Ureter (tissue), 1 donor: ENCODE measurements around the gene CRACDL. TPM values are rescaled to one million over a fixed set of nuclear protein-coding genes. Genes with fewer than 3 reads are reported as not detected.

Experiments
- DNase-seq: peaks from one replicate; pipeline ENCODE4 v3.0.0-alpha.2; 2020; ENCODE audit warnings: low spot score
- total RNA-seq: library from RNA; stranded (reverse); gene quantifications from one replicate; pipeline ENCODE4 v1.2.4, GENCODE V29; 2023
- donor health status: DM: yes; HTN: yes; CAD: no.

Gene CRACDL, protein sequence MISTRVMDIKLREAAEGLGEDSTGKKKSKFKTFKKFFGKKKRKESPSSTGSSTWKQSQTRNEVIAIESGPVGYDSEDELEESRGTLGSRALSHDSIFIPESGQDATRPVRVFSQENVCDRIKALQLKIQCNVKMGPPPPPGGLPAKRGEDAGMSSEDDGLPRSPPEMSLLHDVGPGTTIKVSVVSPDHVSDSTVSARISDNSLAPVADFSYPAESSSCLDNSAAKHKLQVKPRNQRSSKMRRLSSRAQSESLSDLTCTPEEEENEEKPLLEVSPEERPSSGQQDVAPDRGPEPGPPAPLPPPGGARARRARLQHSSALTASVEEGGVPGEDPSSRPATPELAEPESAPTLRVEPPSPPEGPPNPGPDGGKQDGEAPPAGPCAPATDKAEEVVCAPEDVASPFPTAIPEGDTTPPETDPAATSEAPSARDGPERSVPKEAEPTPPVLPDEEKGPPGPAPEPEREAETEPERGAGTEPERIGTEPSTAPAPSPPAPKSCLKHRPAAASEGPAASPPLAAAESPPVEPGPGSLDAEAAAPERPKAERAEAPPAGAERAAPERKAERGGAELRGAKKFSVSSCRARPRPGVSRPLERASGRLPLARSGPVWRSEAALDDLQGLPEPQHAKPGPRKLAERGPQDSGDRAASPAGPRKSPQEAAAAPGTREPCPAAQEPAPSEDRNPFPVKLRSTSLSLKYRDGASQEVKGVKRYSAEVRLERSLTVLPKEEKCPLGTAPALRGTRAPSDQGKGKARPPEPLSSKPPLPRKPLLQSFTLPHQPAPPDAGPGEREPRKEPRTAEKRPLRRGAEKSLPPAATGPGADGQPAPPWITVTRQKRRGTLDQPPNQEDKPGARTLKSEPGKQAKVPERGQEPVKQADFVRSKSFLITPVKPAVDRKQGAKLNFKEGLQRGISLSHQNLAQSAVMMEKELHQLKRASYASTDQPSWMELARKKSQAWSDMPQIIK
- total RNA-seq, result 25.5 TPM

DNA sequence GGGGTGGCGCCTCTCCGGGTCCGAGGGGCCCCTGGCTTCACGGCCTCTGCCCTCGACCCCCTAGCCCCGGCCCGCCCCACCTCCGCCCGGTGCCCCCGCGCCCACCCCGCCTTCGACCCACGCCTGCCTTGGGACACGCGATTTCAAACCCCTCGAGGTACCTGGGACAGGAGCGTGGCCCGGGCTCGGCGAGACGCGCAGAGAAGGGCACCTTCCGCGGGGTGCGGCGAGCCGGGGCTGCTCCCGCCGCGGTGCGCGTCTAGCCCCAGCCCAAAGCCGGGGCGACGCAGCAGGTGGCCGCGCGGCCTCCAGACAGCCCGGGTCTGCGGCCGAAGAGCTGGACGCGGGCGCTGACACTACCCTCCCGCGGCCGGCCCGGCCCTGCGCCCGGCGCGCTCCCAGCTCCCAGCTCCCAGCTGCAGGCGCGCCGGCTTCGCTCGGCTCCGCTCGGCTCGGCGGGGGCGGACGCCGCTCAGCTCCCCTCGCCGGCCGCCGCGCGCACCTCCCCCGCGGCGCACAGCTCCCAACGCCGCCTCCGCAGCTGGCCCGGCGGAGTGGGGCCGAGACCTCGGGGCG lies at the start of gene CRACDL:
Gene CRACDL, minus strand, starts transcription at position 449 of the 576 bp plus-strand sequence. CDS start 89,425 bp downstream, outside the sequence.
- DNase-seq, result no peak

DNA sequence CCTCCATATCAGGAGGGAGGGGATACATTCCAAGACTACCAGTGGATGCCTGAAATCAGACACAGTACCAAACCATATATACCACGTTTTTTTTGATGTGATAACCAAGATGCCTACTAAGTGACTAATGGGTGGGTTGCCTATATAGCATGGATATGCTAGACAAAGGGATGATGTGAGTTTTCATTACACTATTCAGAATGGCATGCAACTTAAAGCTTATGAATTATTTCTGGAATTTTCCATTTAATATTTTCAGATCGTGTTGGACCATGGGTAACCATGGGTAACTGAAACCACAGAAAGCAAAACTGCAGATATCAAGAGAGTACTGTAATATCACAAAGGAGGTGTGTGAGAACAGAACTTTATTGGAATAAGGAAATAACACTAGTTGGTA lies 39.6 kb upstream of the CRACDL start:
- DNase-seq, result no peak

DNA sequence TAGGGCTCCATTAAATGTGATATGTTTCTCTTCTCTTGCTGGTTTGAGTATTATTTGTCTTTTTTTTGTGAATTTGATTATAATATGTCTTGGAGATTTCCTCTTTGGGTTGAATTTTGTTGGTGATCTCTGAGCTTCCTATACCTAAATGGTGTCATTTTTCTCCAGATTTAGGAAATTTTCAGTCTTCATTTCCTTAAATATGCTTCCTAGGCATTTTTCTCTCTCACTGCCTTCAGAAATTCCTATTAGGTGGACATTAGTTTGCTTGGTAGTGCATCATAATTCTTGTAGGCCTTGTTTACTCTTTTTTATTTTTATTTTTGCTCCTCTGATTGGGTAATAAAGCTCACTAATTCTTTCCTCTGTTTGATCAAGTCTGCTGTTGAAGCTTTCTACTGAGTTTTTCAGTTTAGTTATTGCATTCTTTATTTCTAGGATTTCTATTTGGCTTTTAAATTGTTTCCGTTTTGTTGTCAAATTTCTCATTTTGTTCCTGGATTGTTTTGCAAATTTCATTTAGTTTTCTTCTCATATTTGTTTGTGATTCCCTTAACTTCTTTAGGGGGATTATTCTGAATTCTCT lies 36.6 kb upstream of the CRACDL start:
- DNase-seq, result no peak

DNA sequence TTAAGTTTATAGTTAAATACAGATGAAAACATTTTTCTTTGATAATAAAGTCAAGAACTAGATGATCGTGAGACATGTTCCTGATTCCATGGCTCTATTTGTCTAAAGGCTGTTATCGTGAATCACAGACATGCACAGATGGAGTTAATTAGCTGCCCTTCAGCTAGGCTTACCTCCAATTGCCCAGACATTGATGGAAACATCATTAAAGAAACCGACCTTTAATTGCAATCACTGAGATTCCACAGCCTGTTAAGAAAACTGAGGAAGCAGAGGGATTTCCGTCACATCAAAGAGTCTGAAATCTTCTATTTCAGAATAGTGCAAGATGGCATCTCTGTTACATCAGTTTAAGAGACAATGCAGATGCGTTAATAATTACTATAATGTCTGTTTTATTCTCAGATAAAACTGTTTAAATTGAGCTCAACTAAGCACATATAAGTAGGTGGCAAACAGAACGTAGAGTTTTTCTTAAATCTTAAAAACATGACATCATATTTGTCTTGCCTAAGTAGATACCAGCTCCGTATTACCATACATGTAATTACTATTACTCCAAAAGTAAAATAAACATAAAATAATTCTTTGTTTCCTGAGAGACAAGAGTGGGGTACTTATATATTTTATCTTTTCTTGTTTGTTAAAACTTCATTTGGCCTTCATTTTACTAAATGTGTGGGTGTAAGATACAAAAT lies 23.9 kb upstream of the CRACDL start:
- no peak for DNase-seq

DNA sequence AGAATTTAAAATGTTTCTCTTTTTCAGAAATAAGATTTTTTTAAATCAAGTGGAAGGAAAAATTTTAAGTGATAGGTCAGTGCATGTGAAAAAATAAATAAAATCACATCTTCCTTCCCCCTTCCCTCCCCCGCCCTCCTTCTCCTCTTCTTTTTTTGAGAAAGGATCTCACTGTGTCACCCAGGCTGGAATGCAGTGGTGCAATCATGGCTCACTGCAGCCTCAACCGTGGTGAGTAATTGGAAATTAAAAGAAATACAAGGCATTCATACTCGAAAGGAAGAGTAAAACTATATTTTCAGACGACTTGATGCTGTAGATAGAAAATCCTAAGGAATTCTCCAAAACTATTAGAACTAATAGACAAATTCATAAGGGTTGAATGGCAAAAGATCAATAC lies 16.9 kb upstream of the CRACDL start:
- no peak for DNase-seq

DNA sequence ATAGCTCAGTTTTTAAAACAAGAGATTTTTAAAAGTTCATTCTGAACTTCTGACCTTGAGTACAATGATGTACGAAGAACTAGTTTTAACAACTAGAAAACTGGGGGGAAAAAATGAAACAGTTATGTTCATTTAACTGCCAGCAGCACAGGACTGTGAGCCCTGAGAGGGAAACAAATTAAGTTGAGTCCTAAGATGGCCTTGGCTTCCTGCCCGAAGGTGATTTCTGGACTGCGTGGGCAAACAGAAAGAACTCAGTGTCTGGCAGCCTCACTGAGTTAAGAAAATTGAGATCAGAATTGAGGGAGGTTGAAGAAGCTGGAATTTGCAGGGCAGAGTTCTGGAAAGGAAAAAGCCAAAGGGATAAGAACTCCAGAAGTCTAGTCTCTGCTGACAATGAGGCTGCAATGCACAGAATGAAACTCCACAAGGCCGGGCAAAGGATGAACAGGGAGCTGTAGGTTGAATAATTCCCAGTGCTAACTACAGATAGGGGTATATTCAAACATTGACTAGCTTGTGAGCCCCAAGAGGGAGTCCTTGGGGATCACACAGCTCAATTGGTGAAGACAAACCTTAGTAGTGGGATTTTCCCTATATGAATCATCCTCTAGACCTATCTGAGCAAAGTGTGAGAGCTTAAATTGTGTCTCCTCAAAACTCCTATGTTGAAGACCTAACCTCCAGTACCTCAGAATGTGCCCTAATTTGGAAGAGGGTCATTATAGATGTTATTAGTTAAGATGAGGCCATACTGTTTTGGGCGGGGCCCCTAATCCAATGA lies 13.1 kb upstream of the CRACDL start:
- no peak for DNase-seq

DNA sequence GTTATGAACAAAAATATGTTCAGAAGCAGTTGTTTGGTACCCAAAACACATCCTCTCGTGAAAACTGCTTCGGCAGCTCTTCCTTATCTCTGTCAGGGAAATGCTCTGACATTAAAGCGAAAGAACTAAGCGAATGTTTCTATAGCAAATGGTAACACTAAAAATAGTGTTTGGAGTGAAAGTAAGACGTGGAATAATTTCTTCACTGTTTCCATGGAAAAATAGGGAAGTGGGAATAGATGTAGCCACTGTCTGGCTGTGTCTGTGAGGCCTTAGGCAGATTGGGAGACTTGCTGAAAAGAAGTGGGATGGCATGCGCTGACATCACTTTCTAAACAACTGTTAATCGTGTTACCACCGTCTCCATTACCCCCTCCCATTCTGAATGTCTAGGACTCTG lies 11.5 kb upstream of the CRACDL start:
- no peak for DNase-seq

DNA sequence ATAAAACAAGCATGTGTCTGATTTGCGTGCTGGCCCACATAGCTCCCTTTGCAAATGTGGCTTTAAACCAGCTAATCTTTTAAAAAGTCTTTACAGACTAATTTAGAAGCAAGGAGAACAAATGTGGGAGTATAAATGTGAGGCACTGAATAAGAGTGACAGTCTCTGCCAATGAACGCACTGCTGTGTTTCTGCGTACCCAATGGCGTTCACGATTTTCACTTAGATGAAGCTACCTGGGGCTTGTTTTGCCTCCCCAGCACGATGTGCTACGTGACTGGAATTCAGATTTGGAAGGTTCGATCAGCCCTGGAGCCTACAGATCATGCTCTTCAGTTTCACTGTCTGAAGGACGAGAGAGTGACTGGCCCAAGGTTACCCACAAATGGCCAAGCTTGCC lies 10.8 kb upstream of the CRACDL start:
- DNase-seq, result no peak

DNA sequence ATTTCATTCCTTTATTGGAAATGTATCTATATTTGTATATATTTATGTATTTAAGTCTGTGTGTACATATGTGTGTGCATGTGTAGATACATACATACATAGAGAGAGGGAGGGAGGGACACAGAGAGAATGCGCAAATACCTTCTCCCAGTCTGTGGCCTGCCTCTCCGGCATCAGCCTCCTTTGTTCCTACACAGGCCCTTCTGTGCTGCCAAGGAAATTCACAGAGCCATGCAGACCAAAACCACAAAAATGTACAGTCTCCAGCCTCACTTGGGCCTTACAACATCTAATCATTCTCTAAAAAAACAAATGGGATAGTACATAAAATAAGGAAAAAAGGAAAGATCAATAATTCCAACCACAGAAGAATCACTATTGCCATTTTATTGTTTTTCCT lies 8.8 kb upstream of the CRACDL start:
- DNase-seq, result no peak

DNA sequence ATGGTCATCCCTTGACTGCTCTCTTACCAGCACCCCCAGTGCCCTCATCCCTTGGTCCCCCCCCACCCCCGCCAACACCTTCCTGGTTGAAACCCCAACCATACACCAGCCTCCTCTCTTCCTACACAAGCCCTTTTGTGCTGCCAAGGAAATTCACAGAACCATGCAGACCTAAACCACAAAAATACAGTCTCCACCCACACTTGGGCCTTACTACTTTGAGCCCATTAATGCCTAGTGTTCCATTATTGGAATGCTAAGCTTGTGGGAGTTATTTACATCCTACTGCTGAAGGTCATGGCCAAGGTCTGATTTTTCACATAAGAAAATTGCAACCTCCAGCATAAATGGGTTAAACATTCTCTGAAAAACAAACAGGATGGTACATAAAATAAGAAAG lies 4.1 kb upstream of the CRACDL start:
- no peak for DNase-seq

DNA sequence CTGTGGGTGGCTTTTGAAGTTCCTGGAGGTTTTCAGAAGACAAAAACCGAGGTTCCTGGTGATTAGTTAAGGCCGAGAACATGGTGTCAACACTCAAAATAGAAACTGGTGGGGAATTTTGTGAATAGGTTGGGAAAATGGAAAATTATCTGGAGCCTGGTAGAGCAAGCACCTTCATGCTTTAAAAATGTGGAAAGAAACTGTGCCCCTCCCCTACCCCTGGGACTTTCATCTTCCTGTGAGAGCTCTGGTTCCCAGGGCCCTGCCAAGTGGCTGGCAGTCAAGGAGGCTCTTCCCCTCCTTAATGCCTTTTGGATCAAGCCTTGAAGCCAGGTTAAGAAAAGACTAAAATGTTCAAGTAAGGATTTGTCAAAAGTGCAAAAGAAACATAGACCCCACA lies 1.9 kb upstream of the CRACDL start:
- DNase-seq, result no peak

DNA sequence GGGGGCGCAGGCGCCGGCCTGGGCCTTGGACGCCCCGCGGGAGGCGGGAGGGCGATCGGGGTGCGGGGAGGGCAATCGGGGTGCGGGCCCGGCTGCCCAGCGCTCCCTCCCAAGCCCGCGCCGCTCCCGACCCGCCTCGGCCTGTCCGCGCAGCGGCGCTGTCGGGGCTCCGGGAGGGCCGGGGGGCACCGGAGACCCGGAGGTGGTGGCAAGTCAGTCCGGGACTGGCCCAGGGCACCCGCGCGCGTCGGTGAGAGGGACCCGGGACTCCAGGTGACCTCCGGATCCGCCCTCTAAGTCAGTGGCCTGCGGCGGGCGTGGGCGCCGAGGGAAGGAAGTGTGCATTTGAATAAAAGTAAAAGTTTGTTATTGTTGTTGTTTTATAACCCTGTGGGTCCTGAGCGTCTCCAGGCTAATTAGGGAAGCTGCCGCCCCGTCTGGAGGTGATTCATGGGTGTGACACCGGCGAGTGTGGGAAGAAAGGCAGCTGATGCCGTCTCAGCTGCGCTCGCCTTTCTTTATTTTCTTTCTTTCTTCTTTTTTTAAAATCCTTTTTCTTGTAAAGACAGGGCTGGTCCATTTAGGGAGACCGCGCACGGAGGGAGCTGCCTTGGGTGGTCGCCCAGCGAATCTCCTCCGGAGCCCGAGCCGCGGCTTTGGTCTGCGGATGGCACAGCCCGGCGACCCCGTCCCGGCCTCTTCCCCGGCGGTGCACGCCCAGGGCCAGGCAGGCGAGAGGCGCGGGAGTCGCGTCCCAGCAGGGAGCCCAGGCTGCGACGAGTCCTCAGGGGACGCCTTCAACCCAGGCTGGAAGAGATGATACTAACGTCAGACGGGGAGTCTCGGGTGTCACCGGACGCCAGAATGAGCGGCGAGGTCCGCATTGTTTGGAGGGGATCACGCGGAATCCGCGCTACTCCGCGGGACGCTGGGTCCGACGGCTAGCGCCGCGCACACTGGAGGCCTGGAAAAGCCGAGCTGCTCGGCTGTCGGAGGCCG lies 627 bp upstream of the CRACDL start:
- no peak for DNase-seq

DNA sequence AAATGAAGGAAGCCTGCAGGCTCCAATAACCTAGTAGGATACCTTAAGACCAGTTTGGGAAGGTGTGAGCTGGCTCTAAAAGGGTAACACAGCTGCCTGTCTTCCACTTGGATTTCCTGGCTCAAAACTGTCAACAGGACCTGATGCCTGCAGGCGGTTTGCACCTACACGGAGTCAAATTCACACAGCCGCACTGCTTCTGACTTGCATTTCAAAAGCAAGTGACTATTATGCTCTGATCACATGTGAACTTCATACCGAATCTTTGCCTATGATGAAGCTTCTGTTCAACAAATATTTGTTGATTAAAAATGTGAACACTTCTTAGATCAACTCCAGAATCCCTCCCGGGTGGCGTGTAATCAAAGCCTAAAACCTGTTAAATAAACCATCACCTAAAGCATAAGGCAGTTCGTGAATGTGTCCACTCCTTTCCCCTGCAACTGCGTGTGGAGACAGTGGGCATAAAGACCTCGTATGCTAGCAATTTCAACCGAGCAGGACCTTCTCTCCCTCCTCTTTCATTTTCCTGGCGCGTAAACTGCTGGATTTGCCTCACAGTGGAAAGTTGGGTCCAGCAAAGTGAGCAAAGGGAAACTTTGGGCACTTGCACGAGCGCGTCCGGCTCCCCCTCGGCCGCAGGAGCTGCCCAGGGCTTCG lies 784 bp downstream of the CRACDL start:
- no peak for DNase-seq

DNA sequence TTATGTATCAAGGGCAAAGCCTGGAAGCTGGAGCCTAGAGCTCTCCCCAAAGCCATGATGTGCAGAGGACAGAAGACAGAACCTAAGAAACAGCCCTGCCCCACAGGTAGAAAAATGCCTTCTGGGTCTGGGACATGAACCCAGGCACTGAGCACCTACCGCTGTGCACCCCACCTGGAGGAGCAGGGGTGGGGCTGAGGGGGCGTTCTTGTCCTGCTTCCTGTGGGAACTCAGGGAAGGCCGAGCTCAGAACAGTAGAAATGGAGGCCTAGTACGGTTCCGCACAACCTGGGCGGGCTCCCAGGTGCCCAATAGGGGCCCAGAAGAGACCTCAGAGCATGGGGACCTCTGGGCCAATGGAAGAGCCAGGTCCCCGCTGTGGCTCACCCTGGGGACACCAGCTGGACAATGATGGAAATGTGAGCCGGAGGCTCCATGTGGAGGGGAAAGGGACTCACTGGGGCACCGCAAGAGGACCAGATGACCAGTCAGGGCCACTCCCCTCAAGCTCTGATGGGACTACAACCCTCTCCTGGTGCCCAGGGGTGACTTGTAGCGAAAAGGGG lies 3.2 kb downstream of the CRACDL start:
- peak; percentile 36 for DNase-seq

DNA sequence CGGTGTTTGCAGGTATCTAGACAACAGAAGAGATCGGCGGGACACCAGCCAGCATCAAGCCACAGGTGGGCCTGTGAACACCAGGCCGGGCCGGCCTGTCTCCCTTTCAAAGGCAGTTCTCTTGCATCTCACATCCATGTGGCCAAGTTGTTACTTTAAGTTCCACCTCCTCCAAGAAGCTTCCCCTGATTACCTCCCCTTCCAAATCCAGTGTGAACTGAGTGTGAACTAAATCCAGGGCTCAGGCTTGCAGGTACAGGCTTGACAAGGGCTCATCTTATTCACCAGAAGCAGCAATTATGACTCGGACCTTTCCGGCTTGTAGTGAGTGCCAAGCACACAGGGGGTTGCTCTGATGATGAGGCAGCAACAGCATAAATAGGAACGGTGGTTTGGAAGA lies 3.9 kb downstream of the CRACDL start:
- DNase-seq, result no peak

DNA sequence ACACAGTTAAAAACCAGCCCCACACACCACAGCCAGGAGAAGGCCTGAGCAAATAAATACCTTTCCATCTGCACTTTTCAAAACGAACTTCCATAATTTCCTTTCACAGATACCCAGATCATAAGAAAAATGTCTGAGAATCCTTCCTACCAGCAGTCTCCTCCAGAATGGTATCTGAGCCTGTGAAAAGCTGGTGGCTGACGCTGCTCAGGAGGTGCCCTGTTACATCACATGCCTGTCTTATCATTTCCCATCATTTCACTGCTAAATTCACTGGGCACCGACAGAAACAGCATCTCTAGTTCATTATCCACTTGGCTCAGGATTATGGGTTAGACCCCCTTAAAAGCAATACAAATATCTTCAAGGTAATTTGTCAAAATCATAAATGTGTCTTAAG lies 4.4 kb downstream of the CRACDL start:
- no peak for DNase-seq

DNA sequence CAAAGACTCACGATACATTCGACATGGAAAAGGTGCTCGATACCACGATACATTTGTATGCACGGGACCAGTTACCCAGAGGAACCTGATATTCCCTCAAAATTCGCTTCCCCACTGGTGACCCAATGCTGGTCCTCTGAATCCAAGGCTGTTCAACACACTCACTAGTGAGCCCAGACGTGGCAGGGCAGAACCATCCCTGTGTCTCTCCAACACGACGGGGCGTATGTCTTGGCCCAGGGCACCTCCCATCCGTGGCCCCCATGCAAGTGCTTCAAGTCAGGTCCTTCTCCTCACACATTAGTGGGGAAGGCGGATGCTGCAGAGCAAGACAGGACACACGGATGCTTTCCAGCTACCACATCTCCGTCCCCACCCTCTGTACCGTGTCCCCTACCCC lies 6.1 kb downstream of the CRACDL start:
- DNase-seq, result no peak

DNA sequence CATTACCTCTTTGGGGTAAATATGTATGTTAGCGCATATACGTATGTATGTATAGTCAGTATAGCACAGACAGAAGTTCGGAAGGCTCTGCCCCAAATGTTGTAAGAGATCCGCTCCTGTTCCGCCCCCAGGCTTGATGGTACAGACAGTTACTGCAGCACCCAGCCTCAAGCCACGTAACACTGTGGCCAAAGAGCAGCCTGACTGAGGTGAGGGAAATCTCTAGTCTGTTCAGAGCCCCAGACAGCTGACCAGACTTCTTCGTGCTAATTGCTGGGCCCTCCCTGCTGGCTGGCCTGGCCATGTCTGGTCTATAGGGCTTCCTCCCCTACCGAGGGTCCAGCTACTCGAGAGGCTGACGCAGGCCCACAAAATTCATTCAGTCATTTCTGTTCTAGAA lies 7.8 kb downstream of the CRACDL start:
- no peak for DNase-seq

DNA sequence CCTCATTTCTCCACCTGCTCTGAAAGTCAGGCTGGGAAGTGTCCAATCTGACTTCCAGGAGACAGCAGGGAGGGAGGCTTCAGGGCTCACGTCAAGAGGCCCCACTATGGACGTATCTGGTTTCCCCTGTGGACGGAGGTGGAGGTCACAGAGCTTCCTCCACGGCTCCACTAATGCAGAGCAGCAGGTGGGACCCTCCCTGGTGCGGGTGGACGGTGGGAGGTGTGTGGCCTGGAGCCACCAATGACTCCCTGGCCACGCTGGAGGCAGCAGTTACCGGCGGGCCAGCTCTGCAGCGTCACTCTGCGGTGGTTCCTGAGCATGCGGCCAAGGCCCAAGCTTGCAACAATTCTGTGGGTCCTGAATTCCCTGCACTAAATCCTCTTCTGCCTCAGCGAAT lies 9.0 kb downstream of the CRACDL start:
- DNase-seq, result no peak
